Cardiac muscle cell (in vitro differentiated cells and primary cell): ENCODE results near the gene CHRNA3. TPM values are rescaled to one million over a fixed set of nuclear protein-coding genes. Genes with fewer than 3 reads are reported as not detected.

Experiments used
- DNase-seq, 2 donors: peaks; one replicate each; pipeline versions ENCODE4 v3.0.0 to v3.0.0-alpha.2; 2010 to 2017; ENCODE audit warnings: low read depth in 1 of 2, low spot score in 1 of 2
- H3K27ac ChIP-seq: fragments of 200-600 bp; sonication (generic); 2 replicates; pipeline ENCODE4 v1.5.1; 2016
- H3K27me3 ChIP-seq: fragments of 200-600 bp; sonication (generic); 2 replicates; pipeline ENCODE4 v1.6.0; 2016; ENCODE audit warnings: control low read depth
- H3K36me3 ChIP-seq: fragments of 200-600 bp; sonication (generic); 2 replicates; pipeline ENCODE4 v1.5.1; 2016; ENCODE audit warnings: control low read depth
- H3K4me1 ChIP-seq: fragments of 200-600 bp; sonication (generic); 2 replicates; pipeline ENCODE4 v1.8.1; 2017; ENCODE audit warnings: low read depth, mild to moderate bottlenecking, mixed run types
- H3K4me3 ChIP-seq: fragments of 200-600 bp; sonication (generic); 2 replicates; pipeline ENCODE4 v1.5.1; 2016; ENCODE audit warnings: mild to moderate bottlenecking
- H3K9me3 ChIP-seq: fragments of 200-600 bp; sonication (generic); 2 replicates; pipeline ENCODE4 v1.5.1; 2017; ENCODE audit warnings: low read depth, mild to moderate bottlenecking, control low read depth
- polyA plus RNA-seq: library from polyadenylated mRNA; unstranded; fragments of >200 nt; fragmentation: Nextera tagmentation; extraction: Ambion mirVana; gene quantifications from 2 replicates; pipeline ENCODE4 v1.2.1, GENCODE V29; 2016
- total RNA-seq: library from RNA; depleted of rRNA; stranded (reverse); fragments of >200 nt; gene quantifications from 2 replicates; pipeline ENCODE4 v1.2.3, GENCODE V29; 2016
- TF ChIP-seq, protein P1 (sequence below): IDR thresholded peaks from 2 replicates; pipeline ENCODE4 v1.5.1; 2012; ENCODE audit warnings: low read depth, mild to moderate bottlenecking, low read length

CHRNA3 gene
- total and polyA plus RNA-seq, 2 experiments from 2014 or later, result 1.7 to 2.9 TPM

DNA sequence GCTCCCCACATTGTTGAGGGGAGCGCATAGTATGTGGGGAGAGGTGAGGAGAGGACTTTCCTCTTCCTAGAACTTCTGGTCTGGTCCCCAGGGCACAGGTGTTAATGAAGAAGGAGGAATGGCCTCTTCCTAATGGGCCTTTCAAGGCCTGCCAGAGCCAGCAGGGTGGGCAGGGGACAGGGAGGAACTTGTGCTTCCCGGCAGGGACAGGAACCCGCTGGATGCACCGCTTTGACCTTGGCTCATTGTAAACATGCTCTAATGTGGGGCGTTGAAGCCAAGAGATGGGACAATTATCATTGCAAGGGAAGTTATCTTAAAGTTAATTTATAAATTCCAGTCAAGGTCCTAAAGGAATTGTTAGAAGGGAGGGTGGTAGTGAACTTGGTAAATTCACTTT lies 41.2 kb upstream of the CHRNA3 start:
- H3K4me3 ChIP-seq, result no peak overlapping the region
- no peaks in the 10 kb centered on the region for H3K4me1 ChIP-seq
- no peaks in the 10 kb centered on the region for H3K36me3 ChIP-seq
- H3K9me3 ChIP-seq, result no peaks in the 10 kb centered on the region
- H3K27ac ChIP-seq, result no peak overlapping the region
- TF ChIP-seq, protein P1, sequence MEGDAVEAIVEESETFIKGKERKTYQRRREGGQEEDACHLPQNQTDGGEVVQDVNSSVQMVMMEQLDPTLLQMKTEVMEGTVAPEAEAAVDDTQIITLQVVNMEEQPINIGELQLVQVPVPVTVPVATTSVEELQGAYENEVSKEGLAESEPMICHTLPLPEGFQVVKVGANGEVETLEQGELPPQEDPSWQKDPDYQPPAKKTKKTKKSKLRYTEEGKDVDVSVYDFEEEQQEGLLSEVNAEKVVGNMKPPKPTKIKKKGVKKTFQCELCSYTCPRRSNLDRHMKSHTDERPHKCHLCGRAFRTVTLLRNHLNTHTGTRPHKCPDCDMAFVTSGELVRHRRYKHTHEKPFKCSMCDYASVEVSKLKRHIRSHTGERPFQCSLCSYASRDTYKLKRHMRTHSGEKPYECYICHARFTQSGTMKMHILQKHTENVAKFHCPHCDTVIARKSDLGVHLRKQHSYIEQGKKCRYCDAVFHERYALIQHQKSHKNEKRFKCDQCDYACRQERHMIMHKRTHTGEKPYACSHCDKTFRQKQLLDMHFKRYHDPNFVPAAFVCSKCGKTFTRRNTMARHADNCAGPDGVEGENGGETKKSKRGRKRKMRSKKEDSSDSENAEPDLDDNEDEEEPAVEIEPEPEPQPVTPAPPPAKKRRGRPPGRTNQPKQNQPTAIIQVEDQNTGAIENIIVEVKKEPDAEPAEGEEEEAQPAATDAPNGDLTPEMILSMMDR, result no peak
- no peak for DNase-seq
- H3K27me3 ChIP-seq, result no peaks in the 10 kb centered on the region

- H3K9me3 ChIP-seq, result no peaks in the 10 kb centered on the region
- no peaks in the 10 kb centered on the region for H3K27me3 ChIP-seq
- DNase-seq, result no peak
- TF ChIP-seq, protein P1, result no peak
- H3K27ac ChIP-seq, result no peak overlapping the region
- no peak overlapping the region for H3K4me3 ChIP-seq
- no peaks in the 10 kb centered on the region for H3K36me3 ChIP-seq
- H3K4me1 ChIP-seq, result no peaks in the 10 kb centered on the region
Measured at GRCh38 chr15:78661001-78661400, 40.2 kb upstream of the CHRNA3 start.

DNA sequence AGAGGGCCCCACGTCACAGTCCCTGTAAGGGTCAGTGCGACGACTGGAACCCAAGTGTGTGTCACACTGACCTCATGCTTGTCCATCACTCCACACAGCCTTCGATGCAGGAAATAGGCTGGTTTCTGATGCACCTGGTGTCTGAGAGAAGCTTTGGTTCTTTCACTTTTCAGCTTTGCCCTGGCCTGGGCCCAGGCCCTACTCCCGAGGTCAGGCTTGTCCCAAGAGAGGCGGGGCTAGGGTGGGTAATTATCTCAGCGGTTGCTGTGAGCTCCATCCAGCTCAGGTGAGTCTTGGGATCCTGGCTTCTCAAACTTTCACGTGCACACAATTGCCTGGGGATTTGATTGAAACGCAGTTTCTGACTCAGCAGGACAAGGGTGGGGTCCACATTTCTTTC lies 39.8 kb upstream of the CHRNA3 start:
- H3K27me3 ChIP-seq, result no peaks in the 10 kb centered on the region
- H3K27ac ChIP-seq, result no peak overlapping the region
- TF ChIP-seq, protein P1, result no peak
- H3K9me3 ChIP-seq, result no peaks in the 10 kb centered on the region
- no peak for DNase-seq
- H3K4me1 ChIP-seq, result no peaks in the 10 kb centered on the region
- H3K4me3 ChIP-seq, result no peak overlapping the region
- H3K36me3 ChIP-seq, result no peaks in the 10 kb centered on the region

DNA sequence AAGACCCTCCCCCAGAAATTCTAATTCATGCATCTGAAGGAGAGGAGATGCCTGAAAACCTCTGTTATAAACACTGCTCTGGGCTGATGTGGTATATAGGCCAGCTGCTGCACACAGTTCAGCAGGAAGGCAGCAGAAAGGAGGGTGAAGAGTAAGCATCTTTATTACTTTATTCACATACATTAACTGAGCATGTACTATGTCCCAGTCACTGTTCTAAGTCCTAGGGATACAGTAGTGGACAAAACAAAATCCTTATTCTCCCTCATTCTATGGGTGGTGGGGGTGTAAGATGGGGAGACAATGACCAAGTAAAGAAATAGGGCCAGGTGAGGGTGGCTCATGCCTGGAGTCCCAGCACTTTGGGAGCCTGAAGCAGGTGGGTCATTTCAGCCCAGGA lies 38.0 kb upstream of the CHRNA3 start:
- no peaks in the 10 kb centered on the region for H3K27me3 ChIP-seq
- TF ChIP-seq, protein P1, result no peak
- no peak overlapping the region for H3K4me3 ChIP-seq
- H3K36me3 ChIP-seq, result no peaks in the 10 kb centered on the region
- DNase-seq, result no peak
- H3K9me3 ChIP-seq, result no peaks in the 10 kb centered on the region
- H3K27ac ChIP-seq, result no peak overlapping the region
- H3K4me1 ChIP-seq, result no peaks in the 10 kb centered on the region

- Histone ChIP-seq H3K27me3 (no peaks in the 10 kb centered on the region), H3K9me3 (no peaks in the 10 kb centered on the region), H3K27ac (no peak overlapping the region), H3K4me1 (no peaks in the 10 kb centered on the region), H3K36me3 (no peaks in the 10 kb centered on the region), H3K4me3 (no peak overlapping the region)
- TF ChIP-seq, protein P1, result no peak
- DNase-seq, result no peak
Measured at GRCh38 chr15:78654272-78654671, 33.5 kb upstream of the CHRNA3 start.
